NCI-H748 (cell line): ENCODE results near the gene FIGN.

ENCODE experiments used
- DNase-seq: peaks from one replicate; lab custom pipeline; 2025; ENCODE audit not compliant: unreplicated experiment; lab: John Stamatoyannopoulos, UW

Gene FIGN

DNA sequence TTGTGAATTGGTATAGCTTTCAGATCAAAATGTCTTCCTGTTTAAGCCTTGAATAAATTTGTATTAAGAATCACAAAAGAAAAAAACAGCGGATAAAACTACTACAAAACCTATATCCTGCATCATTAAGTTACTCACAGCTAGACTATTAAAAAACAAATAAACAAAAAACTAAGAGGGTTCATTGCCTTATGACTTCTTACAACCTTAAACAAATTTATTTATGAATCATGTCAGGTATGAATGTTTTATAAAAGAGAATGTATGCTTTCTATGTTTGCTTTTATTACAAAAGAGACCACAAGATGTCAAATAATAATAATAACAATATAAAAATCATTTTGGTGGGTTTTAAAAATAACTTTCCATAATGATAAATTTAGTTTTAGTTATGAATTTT is 109.6 kb downstream of the FIGN start:
- DNase-seq, result no peak

- no peak for DNase-seq
Observed at GRCh38 chr2:163625632-163626031, 110.2 kb downstream of the FIGN start.

DNA sequence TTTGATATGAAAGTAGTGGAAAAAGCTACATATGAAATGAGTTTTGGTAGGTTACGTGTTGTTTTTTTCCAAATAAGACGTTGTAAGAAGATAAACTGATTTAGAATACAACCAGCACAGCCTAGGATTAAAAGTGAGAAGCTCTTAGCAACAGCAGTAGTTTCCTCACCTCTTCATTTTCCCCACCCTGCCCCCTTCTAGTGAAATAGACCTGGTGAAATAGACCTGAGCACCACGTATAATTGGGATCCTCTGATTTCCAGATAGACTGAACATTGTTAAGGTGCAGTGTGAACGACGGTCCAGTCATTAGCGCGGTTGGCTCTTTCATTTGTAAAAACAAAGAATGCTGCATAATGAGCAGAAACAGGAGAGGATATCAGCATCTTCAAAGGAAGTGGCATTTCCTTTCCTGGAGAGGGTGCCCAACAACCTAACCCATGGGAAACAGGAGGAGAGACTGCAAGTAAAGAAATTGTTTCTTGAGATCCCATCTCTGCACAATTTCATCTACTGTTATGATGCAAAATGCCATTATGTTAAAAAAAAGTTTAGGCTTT is 114.3 kb downstream of the FIGN start:
- no peak for DNase-seq

GRCh38 chr2:163617517-163617916 is 118.3 kb downstream of the FIGN start:
- no peak for DNase-seq

- DNase-seq, result no peak
Observed at GRCh38 chr2:163613266-163613731, 122.5 kb downstream of the FIGN start.

DNA sequence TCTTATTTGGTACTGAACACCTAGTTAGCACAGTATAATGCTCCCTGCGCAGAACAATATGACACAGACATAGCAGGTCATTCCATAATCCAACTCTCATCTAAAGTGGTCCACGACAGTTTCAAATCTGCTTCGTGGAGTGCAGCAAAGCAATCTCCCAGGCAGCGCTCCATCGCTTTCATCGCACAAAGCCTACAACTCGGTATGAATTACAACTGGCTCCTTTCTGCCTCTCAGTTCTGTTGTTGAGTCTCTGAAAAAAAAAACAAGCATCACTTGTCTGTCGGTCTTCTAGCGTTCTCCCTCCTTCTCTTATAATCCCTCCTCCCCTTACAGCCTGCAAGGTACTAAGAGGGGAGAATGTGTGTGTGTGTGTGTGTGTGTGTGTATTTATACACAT is 123.5 kb downstream of the FIGN start:
- DNase-seq, result no peak

- DNase-seq, result no peak
Observed at GRCh38 chr2:163611557-163611906, 124.3 kb downstream of the FIGN start.

DNA sequence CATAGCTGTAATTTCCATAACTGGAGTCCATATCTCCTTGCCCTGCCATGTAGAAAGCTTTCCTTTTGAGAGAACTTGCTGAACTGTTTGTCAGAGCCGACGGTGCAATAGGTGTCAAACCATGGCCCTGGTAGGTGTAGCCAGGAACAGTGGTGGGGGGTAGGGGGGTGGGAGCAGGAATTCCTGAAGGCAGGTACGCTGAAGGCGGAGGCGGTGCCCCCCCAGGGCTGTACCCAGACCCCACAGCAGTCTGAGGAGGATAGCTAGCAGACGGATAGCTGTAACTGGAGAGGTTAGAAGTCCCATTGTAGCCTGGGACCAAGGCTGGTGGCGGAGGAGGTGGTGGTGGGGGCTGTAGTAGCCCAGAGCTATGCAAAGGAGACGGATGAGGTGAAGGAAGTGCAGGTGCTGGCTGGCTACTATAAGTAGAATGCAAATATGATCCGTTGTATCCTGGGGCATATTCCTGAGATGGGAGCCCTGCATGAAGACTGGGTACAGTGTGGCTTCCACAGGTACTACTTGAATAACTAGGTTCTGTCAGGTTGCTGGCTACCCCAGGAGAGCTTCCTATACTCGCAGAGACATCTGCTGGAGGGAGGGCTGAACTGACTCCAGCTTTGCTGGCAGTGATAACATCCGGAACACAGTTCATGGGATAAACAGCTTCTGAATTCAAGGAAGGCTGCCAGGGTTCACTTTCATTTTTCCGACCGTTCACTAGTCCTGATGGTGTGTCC is 124.8 kb downstream of the FIGN start:
- DNase-seq, result peak; percentile 38

GRCh38 chr2:163607630-163608029 is 128.2 kb downstream of the FIGN start:
- no peak for DNase-seq

GRCh38 chr2:163606878-163607277 is 128.9 kb downstream of the FIGN start:
- DNase-seq, result no peak

DNA sequence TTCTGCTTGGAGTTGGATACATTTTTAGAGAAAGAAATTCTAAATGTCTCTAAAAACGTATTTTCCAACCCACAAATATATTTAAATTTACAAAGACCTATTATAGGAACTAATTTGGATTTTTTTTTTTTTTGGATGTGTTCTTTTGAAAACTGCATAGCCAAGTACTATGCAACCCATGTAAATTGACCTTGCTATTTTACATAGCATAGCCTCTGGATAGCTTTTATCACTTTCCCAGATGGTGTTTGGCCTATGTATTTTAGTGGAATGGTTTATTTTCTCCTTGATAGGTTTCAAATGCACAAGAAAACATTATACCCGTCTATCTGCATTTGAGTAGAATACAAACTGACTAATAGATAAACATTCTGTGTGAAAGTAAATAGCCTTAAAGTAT is 130.0 kb downstream of the FIGN start:
- no peak for DNase-seq

GRCh38 chr2:163604941-163605555 is 130.8 kb downstream of the FIGN start:
- peak; percentile 48 for DNase-seq

GRCh38 chr2:163602196-163602595 is 133.6 kb downstream of the FIGN start:
- DNase-seq, result no peak

DNA sequence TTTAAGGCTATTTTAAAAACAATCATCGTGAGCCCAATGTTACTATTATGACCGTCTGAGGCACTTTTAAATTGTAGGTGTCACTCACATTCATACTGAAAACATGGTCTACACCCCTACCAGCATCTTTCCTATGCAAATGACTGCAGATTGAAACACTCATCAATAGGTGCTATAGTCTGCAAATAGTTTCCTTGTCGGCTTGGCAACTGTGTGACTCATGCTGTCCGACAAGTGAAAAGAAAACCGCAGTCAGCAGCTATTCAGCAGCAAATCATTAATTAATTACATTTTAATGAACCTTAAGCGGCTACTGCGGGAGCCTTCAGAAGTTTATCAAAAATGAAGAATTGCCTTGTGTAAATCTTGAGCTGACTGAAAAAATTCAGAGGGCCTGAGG is 134.4 kb downstream of the FIGN start:
- peak; percentile 25 for DNase-seq

GRCh38 chr2:163600801-163601200 is 135.0 kb downstream of the FIGN start:
- no peak for DNase-seq

GRCh38 chr2:163595028-163595427 is 140.8 kb downstream of the FIGN start:
- DNase-seq, result no peak

GRCh38 chr2:163594497-163594896 is 141.3 kb downstream of the FIGN start:
- peak; percentile 15 for DNase-seq

DNA sequence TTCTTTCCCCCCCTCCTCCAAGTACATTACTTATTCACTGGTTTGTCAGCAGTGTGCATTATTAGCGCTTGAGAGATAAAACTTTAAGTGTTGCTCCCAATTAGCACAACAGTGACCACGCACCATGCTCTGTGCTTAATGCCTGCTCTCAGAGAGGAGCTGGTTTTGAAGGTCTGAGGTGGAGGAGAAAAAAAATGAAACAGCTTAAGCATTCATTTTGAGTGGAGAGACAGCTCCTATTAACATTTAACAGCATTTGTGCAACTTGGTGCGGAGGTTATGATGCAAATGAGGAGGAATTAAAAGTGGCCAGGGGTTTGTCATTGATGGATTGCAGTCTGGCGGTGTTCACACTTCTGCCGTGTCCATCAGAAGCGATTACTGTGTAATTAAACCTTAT is 141.8 kb downstream of the FIGN start:
- DNase-seq, result peak; percentile 49

- peak; percentile 26 for DNase-seq
Observed at GRCh38 chr2:163592954-163593622, 142.7 kb downstream of the FIGN start.

GRCh38 chr2:163591461-163591860 is 144.3 kb downstream of the FIGN start:
- no peak for DNase-seq

- DNase-seq, result peak; percentile 68
Observed at GRCh38 chr2:163580757-163581156, 155.1 kb downstream of the FIGN start.

- DNase-seq, result no peak
Observed at GRCh38 chr2:163574309-163574708, 161.5 kb downstream of the FIGN start.
